Pons (tissue), 1 donor: ENCODE measurements around the gene ANKRD18A.

ENCODE experiments used
- DNase-seq: peaks from one replicate; pipeline ENCODE4 v3.0.0-alpha.2; 2016; ENCODE audit warnings: low spot score

The ANKRD18A gene

GRCh38 chr9:38529317-38529716, 91.1 kb downstream of the ANKRD18A start:
- DNase-seq: no peak

- no peak for DNase-seq
Observed at GRCh38 chr9:38527503-38527902, 92.9 kb downstream of the ANKRD18A start.

GRCh38 chr9:38526591-38526990, 93.8 kb downstream of the ANKRD18A start:
- DNase-seq: no peak

GRCh38 chr9:38523121-38523520, 97.3 kb downstream of the ANKRD18A start:
- no peak for DNase-seq

- DNase-seq: no peak
Observed at GRCh38 chr9:38521762-38522161, 98.6 kb downstream of the ANKRD18A start.
